ENCODE data around the gene FIBCD1.

Gene FIBCD1, protein sequence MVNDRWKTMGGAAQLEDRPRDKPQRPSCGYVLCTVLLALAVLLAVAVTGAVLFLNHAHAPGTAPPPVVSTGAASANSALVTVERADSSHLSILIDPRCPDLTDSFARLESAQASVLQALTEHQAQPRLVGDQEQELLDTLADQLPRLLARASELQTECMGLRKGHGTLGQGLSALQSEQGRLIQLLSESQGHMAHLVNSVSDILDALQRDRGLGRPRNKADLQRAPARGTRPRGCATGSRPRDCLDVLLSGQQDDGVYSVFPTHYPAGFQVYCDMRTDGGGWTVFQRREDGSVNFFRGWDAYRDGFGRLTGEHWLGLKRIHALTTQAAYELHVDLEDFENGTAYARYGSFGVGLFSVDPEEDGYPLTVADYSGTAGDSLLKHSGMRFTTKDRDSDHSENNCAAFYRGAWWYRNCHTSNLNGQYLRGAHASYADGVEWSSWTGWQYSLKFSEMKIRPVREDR

GRCh38 chr9:130938652-130939404 lies at the start of gene FIBCD1:
Gene FIBCD1 (minus strand): TSS chr9:130939247. CDS start chr9:130938607, 640 bp downstream.
- DNase-seq: no peak

DNA sequence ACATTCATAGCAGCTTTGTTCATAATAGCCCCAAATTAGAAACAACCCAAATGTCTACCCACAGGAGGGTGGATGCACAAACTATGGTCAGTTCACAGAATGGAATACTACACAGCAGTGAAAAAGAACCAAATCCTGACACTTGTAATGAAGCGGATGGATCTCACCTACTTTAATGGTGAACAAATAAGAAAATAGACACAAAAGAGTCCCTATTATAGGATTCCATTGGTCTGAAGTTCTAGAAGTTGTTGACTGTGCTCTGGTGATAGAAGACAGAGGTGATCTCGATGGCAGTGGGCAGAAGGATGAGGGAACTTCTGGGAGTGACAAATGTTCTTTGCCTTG lies 49.3 kb upstream of the FIBCD1 start:
- DNase-seq: no peak

DNA sequence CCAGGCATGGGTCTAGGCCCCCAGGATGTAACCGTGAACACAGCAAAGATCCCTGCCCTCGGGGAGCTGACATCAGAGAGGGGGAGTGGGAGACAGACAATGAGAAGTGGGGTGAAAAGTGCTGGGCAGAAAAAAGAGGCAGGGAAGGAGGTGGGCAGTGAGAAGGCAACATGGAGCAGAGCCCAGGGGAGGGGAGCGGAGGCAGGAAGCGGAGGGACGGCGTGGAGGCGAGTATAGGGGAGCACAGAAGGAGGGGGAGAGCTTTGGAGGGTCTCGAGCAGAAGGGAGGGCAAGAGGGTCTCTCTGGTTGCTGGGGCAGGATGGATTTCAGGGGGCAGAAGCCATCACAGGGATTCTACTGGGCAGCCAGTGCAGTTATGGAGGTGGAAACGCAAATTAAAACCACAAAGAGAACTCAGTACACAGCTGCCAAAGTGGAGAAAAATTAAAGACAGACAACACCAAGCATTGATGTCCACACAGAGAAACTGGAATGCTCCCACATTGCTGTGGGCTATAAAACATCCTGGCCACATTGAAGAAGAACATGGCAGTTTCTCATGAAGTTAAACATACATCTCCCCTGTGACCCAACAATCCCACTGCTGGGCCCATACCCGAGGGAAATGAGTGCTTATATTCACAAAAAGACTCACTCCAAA lies 48.8 kb upstream of the FIBCD1 start:
- no peak for DNase-seq

GRCh38 chr9:130987054-130987453 lies 48.0 kb upstream of the FIBCD1 start:
- no peak for DNase-seq

- DNase-seq: no peak
Measured at GRCh38 chr9:130986356-130986965, 47.4 kb upstream of the FIBCD1 start.

GRCh38 chr9:130985606-130986162 lies 46.6 kb upstream of the FIBCD1 start:
- no peak for DNase-seq

DNA sequence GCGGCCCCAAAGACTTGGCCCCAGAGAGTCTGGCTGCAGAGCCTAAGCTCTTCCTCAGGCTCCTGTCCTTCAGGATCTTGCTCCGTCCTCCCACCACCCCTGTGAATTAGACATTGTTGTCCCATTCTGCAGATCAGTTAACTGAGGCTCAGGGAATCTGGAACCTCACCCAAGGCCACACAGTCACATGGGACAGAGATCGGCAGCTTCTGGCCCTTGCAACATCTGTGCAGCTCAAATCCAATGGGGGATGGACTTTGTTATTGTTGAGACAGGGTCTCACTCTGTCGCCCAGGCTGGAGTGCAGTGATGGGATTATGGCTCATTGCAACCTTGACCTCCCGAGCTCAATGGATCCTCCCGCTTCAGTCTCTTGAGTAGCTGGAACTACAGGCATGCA lies 46.0 kb upstream of the FIBCD1 start:
- no peak for DNase-seq

- DNase-seq: no peak
Measured at GRCh38 chr9:130984521-130984920, 45.5 kb upstream of the FIBCD1 start.

DNA sequence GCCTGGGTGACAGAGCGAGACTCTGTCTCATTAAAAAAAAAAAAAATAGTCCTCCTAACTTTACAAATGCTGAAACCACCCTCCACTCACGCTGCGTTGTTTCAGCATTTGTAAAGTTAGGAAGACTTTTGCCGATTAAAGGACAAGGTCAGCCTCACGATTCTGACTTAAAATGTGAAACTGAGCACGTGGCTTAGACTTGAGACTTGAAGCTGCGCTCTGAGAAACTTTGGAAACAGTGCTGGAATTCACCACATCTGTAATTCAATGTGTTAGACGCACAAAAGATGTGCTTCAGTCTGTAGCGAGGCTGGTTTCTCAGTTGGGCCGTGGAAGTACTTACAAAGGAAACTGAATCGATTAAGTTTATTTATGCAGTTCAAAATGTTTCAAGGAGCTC lies 44.9 kb upstream of the FIBCD1 start:
- no peak for DNase-seq

DNA sequence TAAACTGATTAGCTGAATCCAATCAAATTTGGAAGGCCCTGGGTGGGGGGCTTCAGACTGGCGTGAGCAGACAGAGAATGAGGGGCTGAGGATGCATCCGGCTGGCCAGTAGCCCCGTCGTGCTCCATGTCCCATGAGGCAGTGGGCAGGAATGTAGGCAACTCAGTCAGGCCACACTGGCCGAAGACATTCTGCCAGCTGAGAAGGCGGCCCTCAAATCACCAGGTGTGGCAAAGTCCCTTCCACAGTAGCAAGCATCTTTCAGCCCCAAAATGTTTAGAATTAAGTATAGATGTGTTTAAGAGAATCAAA lies 44.3 kb upstream of the FIBCD1 start:
- DNase-seq: no peak

GRCh38 chr9:130982636-130983358 lies 43.8 kb upstream of the FIBCD1 start:
- no peak for DNase-seq

DNA sequence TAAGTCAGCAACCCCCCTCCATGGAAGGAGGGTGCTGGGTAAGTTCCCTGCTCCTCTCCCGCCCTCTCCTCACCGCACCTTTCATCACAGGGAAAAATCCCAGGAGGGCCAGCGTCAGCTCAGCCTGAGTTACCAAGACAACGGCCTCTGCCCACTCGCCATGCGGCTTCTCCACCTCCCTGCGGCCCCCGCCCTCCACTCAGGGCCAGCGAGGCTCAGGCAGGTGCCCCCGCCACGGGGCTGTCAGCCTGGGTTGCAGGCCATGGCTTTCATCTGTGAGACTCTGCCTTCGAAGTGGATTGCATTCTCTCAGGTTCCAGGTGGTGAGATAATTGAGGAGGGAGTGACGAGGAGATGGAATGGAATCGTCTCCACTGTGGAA lies 42.7 kb upstream of the FIBCD1 start:
- DNase-seq: no peak

GRCh38 chr9:130981002-130981755 lies 42.1 kb upstream of the FIBCD1 start:
- no peak for DNase-seq

DNA sequence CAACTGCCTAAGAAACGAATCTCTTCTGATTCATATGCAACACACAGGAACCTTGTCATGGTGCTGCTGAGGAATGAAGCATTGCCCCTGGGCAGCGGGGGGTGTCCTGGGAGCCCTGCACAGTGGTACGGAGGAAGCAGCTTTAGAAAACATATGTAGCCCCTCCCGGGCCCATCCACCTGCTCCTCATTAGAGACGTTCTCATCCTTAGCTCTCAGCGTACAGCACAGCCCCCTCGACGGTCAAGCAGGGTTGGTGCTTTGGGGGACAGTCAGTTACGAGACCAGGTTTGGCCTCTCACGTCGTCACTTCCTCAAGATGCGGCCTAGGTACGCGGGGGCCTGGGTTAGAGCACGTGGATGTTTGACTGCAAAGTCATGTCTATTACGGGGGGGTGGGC lies 41.5 kb upstream of the FIBCD1 start:
- no peak for DNase-seq

- no peak for DNase-seq
Measured at GRCh38 chr9:130979591-130980385, 40.7 kb upstream of the FIBCD1 start.

DNA sequence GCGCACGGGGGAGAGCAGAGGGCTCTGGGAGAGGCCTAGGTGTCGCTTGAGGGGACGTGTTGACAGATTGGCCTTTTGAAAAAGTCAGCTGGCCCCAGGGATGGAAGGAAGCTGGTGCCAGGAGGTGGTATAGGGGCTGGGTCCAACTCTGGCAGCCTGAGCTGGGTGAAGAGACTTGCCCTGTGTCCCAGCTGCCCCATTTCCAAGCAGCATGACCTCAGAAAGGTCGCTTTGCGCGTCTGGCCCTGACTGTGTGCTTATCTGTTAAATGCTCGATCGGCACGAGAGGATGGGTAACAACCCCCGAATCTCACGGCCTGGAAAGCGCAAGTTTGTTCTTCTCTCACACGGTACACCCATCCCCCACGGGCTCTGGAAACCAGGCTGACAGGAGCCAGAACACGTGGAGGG lies 38.8 kb upstream of the FIBCD1 start:
- DNase-seq: no peak

- DNase-seq: no peak
Measured at GRCh38 chr9:130975932-130976841, 37.1 kb upstream of the FIBCD1 start.

DNA sequence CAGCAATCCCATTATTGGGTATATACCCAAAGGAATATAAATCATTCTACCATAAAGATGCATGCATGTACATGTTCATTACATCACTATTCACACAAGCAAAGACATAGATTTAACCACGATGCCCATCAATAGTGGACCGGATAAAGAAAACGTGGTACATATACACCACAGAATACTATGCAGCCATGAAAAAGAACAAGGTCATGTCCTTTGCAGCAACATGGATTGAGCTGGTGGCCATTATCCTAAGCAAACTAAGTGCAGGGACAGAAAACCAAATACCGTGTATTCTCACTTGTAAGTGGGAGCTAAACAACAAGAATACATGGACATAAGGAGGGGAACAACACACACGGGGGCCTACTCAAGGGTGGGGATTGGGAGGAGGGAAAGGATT lies 36.1 kb upstream of the FIBCD1 start:
- DNase-seq: no peak

DNA sequence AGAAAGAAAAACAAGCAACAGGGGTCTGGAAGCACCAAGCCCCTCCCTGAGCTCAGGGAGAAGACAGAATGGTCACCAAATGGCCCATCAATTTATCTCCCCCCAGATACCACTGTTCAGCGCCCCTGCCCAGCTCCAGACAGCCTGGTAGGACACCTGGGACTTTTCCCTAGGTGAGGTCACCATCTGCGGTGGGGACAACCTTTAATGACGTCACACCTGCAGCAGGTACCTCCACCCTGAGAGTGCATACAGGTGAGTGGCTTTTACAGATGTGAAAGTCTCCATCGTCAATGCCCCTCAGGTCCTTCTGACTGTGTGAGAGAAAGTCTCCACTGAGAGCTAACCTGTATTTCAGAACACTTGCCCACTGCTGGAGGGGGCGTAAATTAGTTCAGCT lies 35.6 kb upstream of the FIBCD1 start:
- no peak for DNase-seq
